SK-N-SH treated with all-trans-retinoic acid at 6 μM for 48 hours (cell line): ENCODE measurements around the gene FBXW11.
A peak's percentile ranks its signal among the peaks of the same experiment; 100 is the strongest.

Experiments used
- ATAC-seq: fragments of 200-7000 bp; cut with Tn5 transposase; 3 replicates; pipeline ENCODE4 v1.9.1; 2020; ENCODE audit warnings: mild to moderate bottlenecking, moderate library complexity
- ARNTL ChIP-seq: fragments of 450-650 bp; formaldehyde crosslinking; IDR thresholded peaks from 2 replicates; pipeline ENCODE4 v1.5.0; 2020; ENCODE audit warnings: low read depth, mild to moderate bottlenecking, moderate library complexity, borderline replicate concordance
- BACH2 ChIP-seq: fragments of 250-450 bp; sonication (Bioruptor Pico); IDR thresholded peaks from 2 replicates; pipeline ENCODE4 v1.9.0; 2021; ENCODE audit warnings: mild to moderate bottlenecking, borderline replicate concordance
- CREB5 ChIP-seq: fragments of 250-450 bp; sonication (Bioruptor Pico); IDR thresholded peaks from 2 replicates; pipeline ENCODE4 v1.5.1; 2020; ENCODE audit warnings: low read depth, mild to moderate bottlenecking, moderate library complexity
- CSDC2 ChIP-seq: fragments of 250-450 bp; sonication (Bioruptor Pico); IDR thresholded peaks from 2 replicates; pipeline ENCODE4 v1.5.0; 2020; ENCODE audit warnings: mild to moderate bottlenecking, moderate library complexity
- CSRNP3 ChIP-seq: fragments of 250-450 bp; sonication (Bioruptor Pico); IDR thresholded peaks from 2 replicates; pipeline ENCODE4 v1.5.1; 2021; ENCODE audit warnings: mild to moderate bottlenecking, moderate library complexity
- ESRRG ChIP-seq: fragments of 250-450 bp; sonication (Bioruptor Pico); IDR thresholded peaks from 2 replicates; pipeline ENCODE4 v1.6.1; 2021; ENCODE audit warnings: mild to moderate bottlenecking
- GLIS3 ChIP-seq: fragments of 250-450 bp; sonication (Bioruptor Pico); IDR thresholded peaks from 2 replicates; pipeline ENCODE4 v1.5.0; 2020; ENCODE audit warnings: mild to moderate bottlenecking, moderate library complexity
- ISL1 ChIP-seq: fragments of 250-450 bp; sonication (Bioruptor Pico); IDR thresholded peaks from 2 replicates; pipeline ENCODE4 v2.1.2; 2022; ENCODE audit warnings: mild to moderate bottlenecking, moderate library complexity
- OSR1 ChIP-seq: fragments of 250-450 bp; sonication (Bioruptor Pico); IDR thresholded peaks from 2 replicates; pipeline ENCODE4 v1.8.0; 2022; ENCODE audit warnings: moderate library complexity, mild to moderate bottlenecking, inconsistent platforms
- PATZ1 ChIP-seq: fragments of 250-450 bp; sonication (Bioruptor Pico); IDR thresholded peaks from 2 replicates; pipeline ENCODE4 v1.8.0; 2020; ENCODE audit warnings: mild to moderate bottlenecking, moderate library complexity, borderline replicate concordance
- POU6F1 ChIP-seq: fragments of 250-450 bp; sonication (Bioruptor Pico); IDR thresholded peaks from 2 replicates; pipeline ENCODE4 v1.8.0; 2021; ENCODE audit warnings: low read depth, mild to moderate bottlenecking, moderate library complexity, borderline replicate concordance
- PPARA ChIP-seq: fragments of 250-450 bp; sonication (Bioruptor Pico); IDR thresholded peaks from 2 replicates; pipeline ENCODE4 v1.5.0; 2020; ENCODE audit warnings: mild to moderate bottlenecking, borderline replicate concordance
- RARB ChIP-seq: fragments of 250-450 bp; sonication (Bioruptor Pico); IDR thresholded peaks from 2 replicates; pipeline ENCODE4 v1.8.0; 2021; ENCODE audit warnings: mild to moderate bottlenecking, moderate library complexity
- SNAI2 ChIP-seq: fragments of 250-450 bp; sonication (Bioruptor Pico); IDR thresholded peaks from 2 replicates; pipeline ENCODE4 v1.5.0; 2020; ENCODE audit warnings: mild to moderate bottlenecking, moderate library complexity
- TCF4 ChIP-seq: fragments of 250-450 bp; sonication (Bioruptor Pico); IDR thresholded peaks from 2 replicates; pipeline ENCODE4 v1.8.0; 2021; ENCODE audit warnings: mild to moderate bottlenecking, moderate library complexity, borderline replicate concordance
- TOX ChIP-seq: fragments of 250-450 bp; sonication (Bioruptor Pico); IDR thresholded peaks from 2 replicates; pipeline ENCODE4 v1.8.0; 2021; ENCODE audit warnings: mild to moderate bottlenecking, moderate library complexity, borderline replicate concordance
- TSHZ2 ChIP-seq: fragments of 250-450 bp; sonication (Bioruptor Pico); IDR thresholded peaks from 2 replicates; pipeline ENCODE4 v1.5.0; 2020; ENCODE audit warnings: mild to moderate bottlenecking, moderate library complexity
- ZC3H10 ChIP-seq: fragments of 250-450 bp; sonication (Bioruptor Pico); IDR thresholded peaks from 2 replicates; pipeline ENCODE4 v1.5.1; 2021; ENCODE audit warnings: mild to moderate bottlenecking, moderate library complexity
- ZFP3 ChIP-seq: fragments of 250-450 bp; sonication (Bioruptor Pico); IDR thresholded peaks from 2 replicates; pipeline ENCODE4 v1.5.0; 2020; ENCODE audit warnings: mild to moderate bottlenecking, moderate library complexity
- ZFP30 ChIP-seq: fragments of 450-650 bp; formaldehyde crosslinking; IDR thresholded peaks from 2 replicates; pipeline ENCODE4 v1.5.0; 2022; ENCODE audit warnings: mild to moderate bottlenecking, moderate library complexity
- ZNF565 ChIP-seq: fragments of 450-650 bp; formaldehyde crosslinking; conservative IDR thresholded peaks from 2 replicates; pipeline ENCODE4 v1.5.0; 2020; ENCODE audit warnings: low read depth, mild to moderate bottlenecking, moderate library complexity
- ZNF70 ChIP-seq: fragments of 450-650 bp; formaldehyde crosslinking; IDR thresholded peaks from 2 replicates; pipeline ENCODE4 v1.5.0; 2020; ENCODE audit warnings: mild to moderate bottlenecking, moderate library complexity
- ZNF8 ChIP-seq: fragments of 450-650 bp; formaldehyde crosslinking; IDR thresholded peaks from 2 replicates; pipeline ENCODE4 v1.5.0; 2020; ENCODE audit warnings: mild to moderate bottlenecking, moderate library complexity

FBXW11 gene

GRCh38 chr5:171984748-171985419, 21.6 kb downstream of the FBXW11 start:
- TF ChIP-seq PATZ1 (CRISPR knock-in tag) (no peak), ISL1 (CRISPR knock-in tag) (peak; percentile 57; the same call in 1 of the 2 replicates)
- peak; percentile 98 for ATAC-seq

GRCh38 chr5:171981847-171982246, 24.6 kb downstream of the FBXW11 start:
- no peak for TF ChIP-seq ZFP30 (CRISPR knock-in tag)
- TF ChIP-seq CSDC2 (CRISPR knock-in tag), result no peak
- no peak for TF ChIP-seq ARNTL (CRISPR knock-in tag)
- no peak for TF ChIP-seq ESRRG (CRISPR knock-in tag)
- TF ChIP-seq ZC3H10, result no peak
- TF ChIP-seq SNAI2, result no peak
- TF ChIP-seq TSHZ2 (CRISPR knock-in tag), result no peak
- no peak for TF ChIP-seq TCF4 (CRISPR knock-in tag)
- TF ChIP-seq GLIS3 (CRISPR knock-in tag), result no peak
- no peak for TF ChIP-seq ZNF565 (CRISPR knock-in tag)
- no peak for TF ChIP-seq CREB5
- no peak for TF ChIP-seq ZNF70 (CRISPR knock-in tag)
- no peak for TF ChIP-seq CSRNP3 (CRISPR knock-in tag)
- no peak for TF ChIP-seq BACH2 (CRISPR knock-in tag)
- no peak for TF ChIP-seq PPARA (CRISPR knock-in tag)
- TF ChIP-seq RARB, result no peak
- no peak for TF ChIP-seq TOX (CRISPR knock-in tag)
- no peak for TF ChIP-seq OSR1 (CRISPR knock-in tag)
- no peak for TF ChIP-seq ZNF8 (CRISPR knock-in tag)
- no peak for ATAC-seq

GRCh38 chr5:171980792-171981191, 25.6 kb downstream of the FBXW11 start:
- TF ChIP-seq ZNF8 (CRISPR knock-in tag), result no peak
- TF ChIP-seq ISL1 (CRISPR knock-in tag), result no peak
- no peak for TF ChIP-seq PATZ1 (CRISPR knock-in tag)
- no peak for TF ChIP-seq ZFP30 (CRISPR knock-in tag)
- TF ChIP-seq POU6F1 (CRISPR knock-in tag), result no peak
- no peak for TF ChIP-seq ARNTL (CRISPR knock-in tag)
- TF ChIP-seq ZC3H10, result no peak
- no peak for TF ChIP-seq GLIS3 (CRISPR knock-in tag)
- no peak for TF ChIP-seq ZNF565 (CRISPR knock-in tag)
- no peak for TF ChIP-seq ZFP3
- TF ChIP-seq RARB, result no peak
- TF ChIP-seq TOX (CRISPR knock-in tag), result no peak
- no peak for TF ChIP-seq BACH2 (CRISPR knock-in tag)
- TF ChIP-seq SNAI2, result no peak
- TF ChIP-seq PPARA (CRISPR knock-in tag), result no peak
- TF ChIP-seq CSDC2 (CRISPR knock-in tag), result no peak
- TF ChIP-seq ESRRG (CRISPR knock-in tag), result no peak
- TF ChIP-seq TSHZ2 (CRISPR knock-in tag), result no peak
- TF ChIP-seq, all 23 proteins: peak for 0
- no peak for ATAC-seq
